NK-92 treated with Interleukin-12 subunit alpha and Interleukin-12 subunit beta, amount 100 ng/mL, for 24 hours (cell line): Measurements from ENCODE around the gene MCTP2.

Experiments used
- DNase-seq: peaks from one replicate; lab custom pipeline; 2025; lab: John Stamatoyannopoulos, UW

MCTP2 gene

DNA sequence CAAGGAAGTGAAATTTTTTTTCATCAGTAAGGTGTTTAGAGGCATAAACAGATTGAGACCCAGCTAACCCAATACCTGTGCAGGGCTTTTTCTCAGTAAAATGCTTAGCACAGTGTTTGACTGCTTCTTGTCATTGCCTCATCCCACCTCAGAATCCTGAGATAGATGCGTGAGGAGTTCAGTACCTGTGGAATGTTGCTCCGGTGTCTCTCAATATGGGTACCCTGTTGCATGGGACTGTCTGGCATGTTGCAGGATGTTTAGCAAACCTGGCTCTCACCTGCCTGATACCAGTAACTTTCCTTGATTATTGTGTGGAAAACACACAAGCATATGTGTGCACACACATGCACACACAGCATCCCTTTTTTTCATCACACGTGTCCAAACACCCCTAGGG is 128.4 kb downstream of the MCTP2 start:
- no peak for DNase-seq

DNA sequence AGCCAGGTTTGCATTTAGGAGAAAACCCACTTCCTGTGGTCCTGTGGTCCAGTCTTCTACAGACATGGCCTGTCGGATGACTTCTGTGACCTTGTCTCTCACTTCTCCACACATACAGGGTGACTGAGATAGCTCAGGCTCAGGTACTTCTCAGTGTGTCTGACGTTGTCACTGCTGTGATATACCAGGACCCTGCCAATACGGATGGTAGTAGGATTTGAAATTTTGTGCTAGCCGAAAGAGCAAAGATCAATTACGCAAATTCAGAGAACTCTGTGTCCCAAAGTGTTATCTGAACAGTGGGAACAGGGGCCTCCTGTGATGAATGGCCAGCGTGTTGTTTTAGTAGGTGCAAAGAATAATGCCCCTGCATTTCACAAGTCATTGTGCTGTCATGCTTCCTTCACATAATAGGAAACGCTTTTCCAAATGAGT is 128.9 kb downstream of the MCTP2 start:
- DNase-seq: no peak

DNA sequence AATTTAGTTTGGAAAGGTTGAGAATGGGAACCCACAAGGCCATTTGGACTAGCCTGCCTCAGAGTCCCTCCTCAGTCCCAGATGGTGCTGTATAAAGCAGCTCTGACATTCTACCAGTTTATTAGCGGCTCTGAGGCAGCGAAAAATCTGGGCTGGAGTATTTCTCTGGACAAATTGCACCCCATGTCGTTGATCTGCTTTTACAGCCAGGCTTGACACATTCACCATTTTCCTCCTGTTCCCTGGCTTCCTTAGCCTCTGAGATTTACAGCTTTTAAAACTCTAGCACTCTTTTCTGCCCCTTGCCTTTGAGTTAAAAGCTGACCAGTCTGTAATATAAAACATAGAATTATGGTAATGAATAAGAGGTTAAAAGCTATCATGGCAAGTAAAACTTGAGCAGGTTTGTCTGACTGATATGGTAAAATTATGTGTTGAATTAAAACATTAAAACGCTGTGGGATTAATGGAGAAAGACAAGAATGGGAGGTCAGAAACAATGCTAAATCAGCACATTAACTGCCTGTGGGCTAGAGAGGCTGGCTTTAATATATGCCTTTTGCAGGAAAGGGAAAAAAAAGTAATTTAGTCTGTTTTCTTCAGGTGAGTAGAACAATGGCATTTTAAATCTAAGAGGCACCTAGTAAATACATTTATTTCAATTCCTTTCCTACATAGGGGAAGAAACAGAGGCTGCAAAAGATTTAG is 131.2 kb downstream of the MCTP2 start:
- DNase-seq: no peak

DNA sequence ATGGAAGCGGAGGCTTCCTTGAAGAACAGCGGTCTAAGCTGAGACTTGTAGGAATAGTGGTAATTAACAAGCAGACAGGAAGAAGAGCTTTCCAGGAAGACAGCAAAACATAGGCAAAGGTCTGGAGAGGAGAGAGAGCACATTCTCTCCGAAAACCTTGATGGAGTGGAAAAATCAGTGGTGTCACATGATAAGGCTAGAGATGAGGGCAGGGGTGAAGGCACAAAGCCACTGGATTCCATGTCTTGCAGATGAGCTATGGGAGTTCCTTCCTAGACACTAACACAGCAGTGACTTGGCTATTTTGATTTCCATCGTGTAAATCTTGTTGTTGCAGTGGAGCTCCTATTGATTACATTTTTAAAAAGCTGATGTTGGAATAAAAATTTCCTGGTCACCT is 132.0 kb downstream of the MCTP2 start:
- DNase-seq: no peak

DNA sequence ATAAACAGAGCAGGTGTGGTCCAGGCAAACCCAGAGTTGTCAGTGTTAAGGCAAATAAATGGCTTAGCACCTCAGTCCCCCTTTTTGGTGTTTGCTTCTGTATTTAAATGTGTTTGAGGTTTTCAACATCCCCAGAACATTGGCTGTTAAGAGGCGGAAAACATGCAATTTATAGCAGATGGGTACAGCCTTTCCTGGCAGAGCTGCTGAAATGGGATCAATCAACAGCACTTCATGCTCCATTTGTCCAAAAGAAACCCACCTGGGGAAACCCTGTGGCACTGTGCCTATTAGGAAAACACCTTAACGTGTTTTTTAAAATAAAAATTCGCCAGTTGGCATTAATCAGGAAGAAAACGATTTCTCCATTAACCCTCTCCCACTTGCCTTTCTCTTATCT is 135.4 kb downstream of the MCTP2 start:
- no peak for DNase-seq

DNA sequence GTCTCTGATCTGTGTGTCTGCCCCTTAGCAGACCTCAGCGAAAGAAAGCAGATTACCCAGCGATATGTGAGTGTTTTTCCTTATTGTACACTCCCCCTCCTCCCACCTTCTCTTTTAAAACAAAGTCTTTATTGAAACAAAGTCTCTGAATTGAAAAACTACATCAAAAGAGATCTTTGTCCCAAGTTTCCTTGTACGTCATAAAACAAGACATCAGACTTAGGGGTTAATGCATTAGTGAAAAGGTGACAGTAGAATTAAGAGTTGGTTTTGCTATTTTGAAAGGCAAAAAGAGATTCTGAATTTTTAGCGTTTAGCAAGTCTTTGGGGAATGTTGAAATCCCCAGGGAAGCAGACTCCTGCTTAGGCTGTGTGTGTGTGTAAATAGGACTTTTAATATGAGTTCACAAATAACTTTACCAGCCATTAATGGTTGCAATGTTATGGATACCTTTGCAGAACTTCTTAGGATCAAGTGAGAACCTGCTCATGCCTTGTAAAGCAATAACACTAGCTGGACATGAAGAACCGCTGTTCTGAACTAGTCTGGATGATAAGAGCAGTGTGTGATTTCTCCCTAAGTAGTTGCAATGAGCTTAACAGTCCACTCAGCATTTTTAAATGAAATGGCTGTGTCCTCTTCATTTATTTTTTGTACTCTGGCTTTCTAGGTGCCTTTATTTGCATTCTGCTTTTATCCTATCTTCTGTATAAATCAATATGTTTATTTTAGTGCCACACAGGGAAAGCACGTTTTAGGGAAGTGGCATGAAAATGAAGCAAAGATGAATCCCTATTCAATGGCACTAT is 136.6 kb downstream of the MCTP2 start:
- no peak for DNase-seq

DNA sequence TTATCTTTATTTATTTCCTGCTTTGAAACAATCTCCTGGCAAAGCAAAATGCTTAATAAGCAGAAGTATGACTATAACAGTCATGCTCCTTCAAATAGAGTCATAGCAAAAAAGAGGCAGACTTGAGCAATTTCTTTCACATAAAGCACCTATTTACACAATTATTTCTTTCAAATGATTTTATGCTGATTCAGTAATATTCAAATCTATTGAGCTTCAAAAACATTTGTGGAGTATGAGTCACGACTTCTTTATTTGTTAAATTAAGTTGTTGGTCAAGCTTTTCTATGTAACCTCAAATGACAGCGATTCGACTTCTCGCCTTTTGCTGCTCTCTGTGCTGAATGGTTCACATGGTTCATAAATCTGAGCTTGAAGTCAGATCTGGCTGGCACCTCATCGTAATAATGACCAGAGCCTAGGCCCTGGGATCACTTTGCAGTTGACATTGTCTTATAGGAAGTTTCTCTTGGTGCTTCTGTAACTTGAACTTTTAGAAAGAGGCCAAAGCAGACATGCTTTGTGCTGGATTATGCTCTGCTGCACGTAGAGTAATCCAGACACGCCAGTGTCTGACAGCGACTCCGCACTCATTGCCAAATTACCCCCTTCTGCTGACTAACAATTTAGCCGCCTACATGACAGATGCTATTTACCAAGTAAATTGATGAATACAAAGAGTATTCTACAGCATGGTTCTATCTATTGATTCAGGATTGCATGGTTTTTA is 139.0 kb downstream of the MCTP2 start:
- no peak for DNase-seq

DNA sequence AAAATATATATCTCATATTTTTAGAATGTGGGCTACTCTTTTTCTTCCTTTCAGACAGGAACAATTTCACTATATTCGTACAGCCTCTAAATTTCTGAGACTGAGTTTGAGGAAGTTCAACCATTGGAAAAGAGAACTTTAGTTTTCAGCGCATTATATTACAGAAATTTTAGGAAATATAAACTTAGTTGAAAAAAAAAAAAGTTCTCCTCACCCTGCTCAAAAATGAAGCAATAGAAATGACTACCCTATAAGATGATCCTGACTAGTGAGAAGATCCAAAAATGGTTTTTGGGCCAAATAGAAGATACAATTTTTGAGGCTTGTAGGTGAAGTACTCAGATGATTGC is 139.6 kb downstream of the MCTP2 start:
- DNase-seq: no peak

DNA sequence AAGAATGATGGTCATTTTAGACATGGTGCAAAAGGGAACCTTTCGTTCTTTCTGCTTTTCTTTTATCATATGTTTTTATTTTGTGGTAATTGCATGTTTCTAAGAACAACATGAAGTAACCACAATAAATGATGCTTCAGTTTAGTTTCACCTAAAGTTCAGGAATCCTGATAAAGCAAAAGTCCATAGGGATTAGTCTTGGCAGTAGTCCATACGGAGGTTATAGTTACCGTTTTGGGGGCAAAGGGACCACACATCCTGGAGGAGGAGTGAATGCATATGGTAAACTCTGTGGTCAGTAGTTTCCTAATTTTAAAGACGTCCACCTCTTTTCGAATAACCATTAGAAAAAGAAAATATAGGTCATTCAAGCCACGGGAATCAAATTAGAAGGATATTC is 141.5 kb downstream of the MCTP2 start:
- no peak for DNase-seq

DNA sequence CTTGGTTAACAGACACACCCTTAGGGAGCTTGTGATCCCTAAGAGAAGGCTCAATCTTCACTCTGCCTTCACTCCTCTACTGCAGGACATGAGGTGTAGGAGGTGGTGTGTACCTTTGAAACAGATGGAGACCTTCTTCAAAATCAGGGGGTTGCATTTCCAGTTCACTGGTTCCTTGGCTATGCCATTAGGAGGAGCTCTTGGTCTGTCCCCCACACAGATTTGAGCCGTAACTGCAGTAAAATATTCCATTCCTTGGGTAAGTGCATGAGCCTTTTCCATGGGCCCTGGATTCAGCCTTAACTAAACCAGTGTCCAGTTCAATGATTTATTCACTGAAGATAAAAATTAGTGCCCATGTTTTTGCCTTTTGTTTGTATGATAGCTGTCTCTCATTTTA is 144.6 kb downstream of the MCTP2 start:
- DNase-seq: no peak

DNA sequence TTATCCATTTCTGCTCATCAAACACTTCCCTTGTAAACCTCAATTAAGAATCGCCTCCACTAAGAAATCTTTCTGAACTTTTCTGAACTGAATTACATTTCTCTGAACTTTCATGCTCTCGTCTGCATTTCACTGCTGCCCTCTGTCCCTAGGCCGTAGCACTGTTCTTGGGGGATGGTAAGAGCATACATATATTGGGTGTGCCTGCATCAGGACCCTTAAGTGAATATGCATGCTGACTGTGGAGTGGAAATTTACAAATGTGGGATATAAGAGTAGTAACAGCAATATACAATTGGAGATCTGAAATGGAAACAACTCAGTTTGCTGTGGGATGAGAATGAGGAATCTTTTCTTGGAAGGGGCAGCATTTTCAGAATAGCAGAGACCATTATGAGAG is 148.6 kb downstream of the MCTP2 start:
- no peak for DNase-seq

DNA sequence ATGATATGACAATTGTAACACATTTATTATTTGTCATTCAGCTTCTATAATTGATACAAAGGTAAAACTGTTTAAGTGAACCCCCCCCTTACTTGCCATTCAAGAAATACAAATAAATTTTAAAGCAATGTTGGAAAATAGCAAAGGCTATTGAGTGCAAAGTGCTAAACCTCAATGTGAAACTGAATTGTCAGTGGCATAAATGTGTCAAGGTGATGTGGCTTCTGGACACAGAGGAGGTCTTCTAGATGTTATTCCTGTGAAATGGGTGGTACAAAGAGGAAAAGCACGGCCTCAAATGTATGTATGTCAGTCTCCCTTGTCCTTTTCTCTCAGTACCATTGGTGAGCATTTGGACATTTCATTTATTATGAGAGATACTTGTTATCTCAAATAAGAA is 149.4 kb downstream of the MCTP2 start:
- no peak for DNase-seq

DNA sequence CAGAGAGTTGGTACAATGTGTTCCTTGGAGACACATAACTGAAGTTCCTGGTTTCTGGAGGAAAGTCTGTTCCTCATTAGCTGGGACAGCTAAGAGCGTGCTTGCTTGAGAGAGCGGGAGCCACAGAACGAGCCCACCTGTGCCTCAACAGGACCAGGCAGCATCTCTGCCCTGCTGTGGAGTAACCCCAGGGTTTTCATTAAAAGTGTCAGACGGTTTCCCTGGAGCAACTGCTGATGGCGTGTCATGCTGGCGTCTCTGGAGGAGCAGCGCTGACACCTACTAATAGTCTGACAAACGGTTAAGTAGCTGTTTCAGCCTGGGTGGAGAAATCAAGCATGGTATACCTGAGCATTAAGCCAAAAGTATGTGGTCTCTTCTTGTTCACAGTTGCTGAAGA is 150.0 kb downstream of the MCTP2 start:
- no peak for DNase-seq

DNA sequence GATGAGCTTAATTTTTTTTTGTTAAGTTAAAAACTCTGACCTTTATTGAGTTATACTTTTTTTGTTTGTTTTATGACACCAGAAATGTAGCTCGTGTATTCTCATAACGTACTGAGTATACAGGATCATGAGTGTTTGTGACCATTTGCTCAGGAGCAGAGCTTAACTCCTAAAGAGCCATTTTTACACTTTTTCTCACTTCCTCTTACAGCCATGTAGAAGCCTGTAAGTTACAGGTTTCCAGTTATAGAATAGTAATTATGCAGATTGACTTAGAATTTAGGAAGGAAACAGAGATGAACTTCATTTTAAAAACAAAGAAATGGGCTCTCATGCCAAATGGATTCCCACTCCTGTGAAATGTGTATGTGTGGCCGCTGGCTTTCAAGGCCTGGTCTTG is 151.7 kb downstream of the MCTP2 start:
- DNase-seq: no peak

DNA sequence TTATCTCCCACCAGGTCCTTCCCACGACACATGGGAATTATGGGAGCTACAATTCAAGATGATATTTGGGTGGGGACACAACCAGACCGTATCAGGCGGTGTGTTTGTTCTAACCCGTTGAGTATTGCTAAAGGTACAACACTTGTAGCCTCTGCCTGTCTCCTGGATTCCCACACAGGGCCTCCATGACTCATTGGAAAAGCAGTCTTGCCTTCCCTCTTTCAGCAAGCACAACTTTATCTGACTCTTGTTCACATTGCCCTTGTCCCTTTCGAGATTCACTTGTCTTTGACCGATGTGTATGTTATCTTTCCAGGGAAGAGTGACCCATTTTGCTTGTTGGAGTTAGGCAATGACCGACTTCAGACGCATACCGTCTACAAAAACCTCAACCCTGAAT is 152.3 kb downstream of the MCTP2 start:
- DNase-seq: no peak

DNA sequence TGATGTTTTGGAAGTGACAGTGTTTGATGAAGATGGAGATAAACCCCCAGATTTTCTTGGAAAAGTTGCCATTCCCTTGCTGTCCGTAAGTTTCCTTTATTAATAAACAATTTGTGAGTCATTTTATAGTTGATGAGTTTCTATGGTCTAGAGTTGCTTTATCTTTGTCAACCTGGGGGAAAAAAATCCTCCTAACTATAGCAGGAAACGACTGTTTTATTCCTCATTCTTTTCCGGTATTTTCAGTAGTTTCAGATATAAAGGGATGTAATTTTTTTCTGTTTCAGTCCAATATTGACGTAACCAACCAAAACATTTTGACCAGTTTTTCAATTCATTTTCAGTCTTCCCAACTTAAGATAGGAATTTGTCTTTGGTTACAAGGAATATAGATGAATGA is 154.1 kb downstream of the MCTP2 start:
- DNase-seq: no peak

DNA sequence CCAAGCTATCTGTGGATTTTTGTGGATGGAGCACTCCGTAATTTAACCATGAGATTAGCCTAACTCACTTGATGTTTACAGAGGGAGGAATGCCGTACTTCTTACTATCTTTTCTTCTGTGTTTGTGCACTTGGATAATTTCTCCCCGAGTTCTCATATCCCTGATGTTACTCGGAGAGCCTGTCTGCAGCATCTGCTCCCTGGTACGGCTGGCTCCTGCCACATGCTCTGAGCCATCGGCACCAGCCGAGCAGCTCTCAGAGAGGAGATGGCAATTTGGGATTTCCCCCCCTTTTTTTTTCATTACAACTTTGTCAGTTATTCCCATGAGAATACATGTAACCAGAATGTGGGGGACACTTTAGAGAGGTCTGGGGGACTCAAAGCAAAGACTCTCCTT is 155.0 kb downstream of the MCTP2 start:
- no peak for DNase-seq

DNA sequence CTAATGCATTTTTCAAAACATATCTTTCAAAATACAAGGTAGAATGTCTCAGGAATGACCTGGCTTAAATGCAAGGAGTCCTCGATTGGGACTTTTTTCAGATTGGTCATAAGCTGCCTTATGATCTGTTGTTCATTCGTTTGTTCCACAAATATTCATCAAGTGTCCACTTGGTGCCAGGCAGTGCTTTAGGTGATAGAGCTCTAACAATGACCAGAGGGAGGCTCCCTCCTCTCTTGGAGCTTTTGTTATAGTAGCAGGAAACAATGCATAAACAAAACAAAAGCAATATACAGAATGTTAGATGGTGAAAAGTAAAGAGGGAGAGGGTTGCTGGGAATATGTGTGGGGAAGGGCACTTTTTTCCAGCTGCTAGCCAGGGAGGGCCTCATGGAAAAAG is 156.1 kb downstream of the MCTP2 start:
- DNase-seq: no peak

DNA sequence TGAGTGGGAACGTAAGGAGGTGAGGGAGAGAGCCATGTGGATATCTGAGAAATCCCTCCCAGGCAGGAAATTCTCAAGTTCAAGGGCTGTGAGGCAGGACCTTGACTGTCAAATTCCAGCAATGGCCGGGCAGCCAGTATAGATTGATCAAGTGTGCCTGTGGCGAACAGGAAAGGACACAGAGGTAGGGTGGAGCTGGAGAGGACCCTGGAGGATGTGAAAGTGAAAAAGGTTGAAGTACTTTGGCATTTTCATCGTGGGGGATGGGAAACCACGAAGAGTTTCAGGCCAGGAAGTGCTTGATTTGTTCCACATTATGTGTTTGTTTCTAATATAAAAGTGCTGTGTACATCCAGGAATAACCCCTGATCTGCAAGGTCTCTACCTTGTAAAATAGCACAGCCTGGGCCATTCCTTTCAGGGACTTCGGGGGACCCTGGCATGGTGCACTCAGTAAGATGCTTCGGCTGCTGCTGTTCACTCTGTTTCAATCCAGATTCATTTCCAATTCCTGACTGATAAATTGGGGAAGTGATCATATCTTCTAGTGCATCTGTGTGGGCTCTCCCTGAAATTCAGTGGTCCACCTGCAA is 156.6 kb downstream of the MCTP2 start:
- DNase-seq: peak; percentile 11

DNA sequence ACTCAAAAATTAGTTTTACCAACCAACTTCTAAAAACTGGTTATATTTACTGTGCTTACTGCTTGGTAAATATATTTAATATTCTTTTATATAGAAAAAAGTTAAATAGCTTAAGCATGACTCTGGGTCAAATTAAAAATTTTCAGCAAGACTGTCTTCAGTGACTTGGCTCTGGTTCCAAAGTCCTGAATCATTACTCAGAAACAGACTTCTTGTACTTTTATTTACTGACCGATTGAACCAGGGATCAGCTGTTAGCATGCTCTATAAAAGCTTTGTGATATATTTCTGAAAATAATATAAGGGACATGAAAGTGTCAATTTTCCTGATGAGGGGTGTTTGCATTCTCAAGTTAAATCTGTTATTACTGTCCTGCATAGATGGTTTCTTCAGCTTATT is 164.3 kb downstream of the MCTP2 start:
- DNase-seq: no peak

DNA sequence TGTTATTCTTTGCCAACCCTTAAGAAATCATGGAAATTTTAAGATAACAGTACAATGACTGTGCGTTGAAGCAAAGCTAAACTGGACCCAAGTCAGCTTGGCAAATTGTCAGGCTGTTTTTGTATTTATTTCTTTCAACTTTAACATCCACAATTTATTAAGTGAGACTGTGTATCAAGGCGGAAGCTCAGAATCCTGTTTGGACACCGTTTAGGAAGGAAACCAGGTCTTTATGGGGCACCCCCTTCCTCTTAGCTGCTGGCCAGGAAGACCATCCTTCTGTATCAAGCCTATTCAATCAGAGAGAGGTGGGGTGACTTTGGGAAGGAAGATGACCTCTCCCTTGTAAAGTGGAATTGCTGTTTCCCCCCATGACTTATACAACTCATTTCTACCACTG is 166.0 kb downstream of the MCTP2 start:
- DNase-seq: no peak

DNA sequence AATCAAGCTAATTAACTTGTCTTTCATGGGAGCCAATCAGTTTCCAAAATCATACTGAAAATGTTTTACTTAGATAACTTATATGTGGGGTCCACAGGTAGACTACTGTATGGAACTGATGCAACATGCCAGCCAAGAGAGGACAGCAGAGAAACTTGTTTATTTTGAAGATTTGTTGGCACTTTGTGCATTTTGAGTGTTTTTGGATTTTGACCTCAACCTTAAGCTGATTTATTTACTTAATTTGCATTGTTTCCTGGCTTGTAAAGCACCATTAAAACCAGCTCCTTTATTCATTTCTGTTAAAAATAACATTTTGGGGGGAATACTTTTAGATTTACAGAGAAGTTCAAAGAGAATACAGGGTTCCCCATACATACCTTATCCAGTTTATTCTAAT is 166.6 kb downstream of the MCTP2 start:
- no peak for DNase-seq
